ENCODE results near the gene ST7. TPM values are rescaled to one million over a fixed set of nuclear protein-coding genes. Genes with fewer than 3 reads are reported as not detected.

ST7 gene
- total and polyA plus RNA-seq, 2 experiments from 2014 or later, result 9.9 to 18.3 TPM

DNA sequence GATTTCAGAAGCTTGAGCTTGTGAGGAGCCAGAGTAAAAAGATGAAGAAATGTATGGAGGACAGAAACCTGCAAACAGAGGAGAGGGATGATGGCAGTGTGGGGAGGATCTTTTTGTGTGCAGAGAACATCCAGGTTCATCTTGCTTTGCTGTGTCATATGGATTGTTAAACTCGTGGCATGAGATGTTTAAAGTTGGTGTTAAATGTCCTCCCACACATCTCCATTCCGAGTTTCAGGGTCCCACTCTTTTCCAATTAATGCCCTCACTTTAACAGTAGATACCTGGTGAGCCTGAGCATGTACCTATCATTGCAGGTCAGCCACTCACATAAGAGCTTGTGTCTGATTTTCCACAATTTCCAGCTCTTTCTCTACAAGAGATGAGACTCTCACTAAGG is 147.7 kb downstream of the ST7 start:
- H3K9me3 Mint-ChIP-seq, result no peaks in the 10 kb centered on the region; the same call in 2 of the 3 replicates
- H3K4me2 ChIP-seq, result no peak overlapping the region
- TF ChIP-seq ZNF331 (CRISPR knock-in tag; IDR thresholded peaks at IDR 0.05; ENCODE audit: low read depth) (no peak), CREB1 (CRISPR knock-in tag; IDR thresholded peaks at IDR 0.05; ENCODE audit: low read depth) (no peak), REST (IDR thresholded peaks at IDR 0.05; ENCODE audit: unreplicated experiment) (no peak), EZH2phosphoT487 (IDR thresholded peaks at IDR 0.05; ENCODE audit: unreplicated experiment) (no peak)
- H3K9me2 ChIP-seq (ENCODE audit: insufficient read depth), result no peaks in the 10 kb centered on the region
- DNase-seq (ENCODE audit: low spot score) (no peak), ATAC-seq (no peak)
- no peak overlapping the region for H3K4me3 ChIP-seq
- no peak overlapping the region for H3K27ac ChIP-seq (ENCODE audit: low read depth)
- H3K4me1 Mint-ChIP-seq, result no peaks in the 10 kb centered on the region; the same call in 2 of the 3 replicates
- H3F3A ChIP-seq (replicated peaks; ENCODE audit: low read depth), result no peaks in the 10 kb centered on the region
- no peaks in the 10 kb centered on the region for H3K36me3 ChIP-seq (ENCODE audit: insufficient read depth)
- H3K79me2 ChIP-seq (replicated peaks; ENCODE audit: insufficient read depth), result no peaks in the 10 kb centered on the region
- H3K4me3 Mint-ChIP-seq, result no peak overlapping the region
- H2AFZ ChIP-seq, result no peak overlapping the region
- H4K20me1 ChIP-seq (replicated peaks; ENCODE audit: insufficient read depth), result no peaks in the 10 kb centered on the region
- H3K27ac Mint-ChIP-seq, result no peak overlapping the region
- H3K4me1 ChIP-seq (ENCODE audit: insufficient read depth), result 0 out of 2 replicates have a peak, but pooled peaks cover 5% of the 10 kb centered on the region
- H3K36me3 Mint-ChIP-seq (ENCODE audit: low read depth), result 0 out of 3 replicates have a peak, but pooled peaks cover 2% of the 10 kb centered on the region
- H3K27me3 ChIP-seq (ENCODE audit: insufficient read depth), result no peaks in the 10 kb centered on the region
- no peaks in the 10 kb centered on the region for H3K27me3 Mint-ChIP-seq (ENCODE audit: insufficient read depth, low read depth, poor library complexity)

GRCh38 chr7:117110480-117111315 is 157.4 kb downstream of the ST7 start:
- Histone ChIP-seq H2AFZ (no peak overlapping the region), H3F3A (replicated peaks; ENCODE audit: low read depth) (no peaks in the 10 kb centered on the region), H3K4me2 (no peak overlapping the region; the same call in 1 of the 2 replicates), H4K20me1 (replicated peaks; ENCODE audit: insufficient read depth) (no peaks in the 10 kb centered on the region), H3K36me3 (ENCODE audit: insufficient read depth) (peaks cover 7% of the 10 kb centered on the region; the same call in 1 of the 2 replicates), H3K4me3 (no peak overlapping the region), H3K79me2 (replicated peaks; ENCODE audit: insufficient read depth) (no peaks in the 10 kb centered on the region), H3K4me1 (ENCODE audit: insufficient read depth) (peaks cover 6% of the 10 kb centered on the region), H3K27ac (ENCODE audit: low read depth) (no peak overlapping the region), H3K27me3 (ENCODE audit: insufficient read depth) (no peaks in the 10 kb centered on the region), H3K9me2 (ENCODE audit: insufficient read depth) (no peaks in the 10 kb centered on the region)
- DNase-seq (ENCODE audit: low spot score) (no peak), ATAC-seq (peak; percentile 57)
- Mint-ChIP-seq H3K27me3 (ENCODE audit: insufficient read depth, low read depth, poor library complexity) (peaks cover 6% of the 10 kb centered on the region), H3K27ac (peak overlapping the region; percentile 71; the same call in 1 of the 2 replicates), H3K36me3 (ENCODE audit: low read depth) (peaks cover 14% of the 10 kb centered on the region; the same call in 2 of the 3 replicates), H3K4me1 (peaks cover 24% of the 10 kb centered on the region), H3K4me3 (no peak overlapping the region), H3K9me3 (peaks cover 12% of the 10 kb centered on the region; the same call in 2 of the 3 replicates)
- TF ChIP-seq NANOG (IDR thresholded peaks at IDR 0.05; ENCODE audit: borderline replicate concordance), result no peak
- no peak for TF ChIP-seq EZH2phosphoT487 (IDR thresholded peaks at IDR 0.05; ENCODE audit: unreplicated experiment)
- TF ChIP-seq, protein P1, sequence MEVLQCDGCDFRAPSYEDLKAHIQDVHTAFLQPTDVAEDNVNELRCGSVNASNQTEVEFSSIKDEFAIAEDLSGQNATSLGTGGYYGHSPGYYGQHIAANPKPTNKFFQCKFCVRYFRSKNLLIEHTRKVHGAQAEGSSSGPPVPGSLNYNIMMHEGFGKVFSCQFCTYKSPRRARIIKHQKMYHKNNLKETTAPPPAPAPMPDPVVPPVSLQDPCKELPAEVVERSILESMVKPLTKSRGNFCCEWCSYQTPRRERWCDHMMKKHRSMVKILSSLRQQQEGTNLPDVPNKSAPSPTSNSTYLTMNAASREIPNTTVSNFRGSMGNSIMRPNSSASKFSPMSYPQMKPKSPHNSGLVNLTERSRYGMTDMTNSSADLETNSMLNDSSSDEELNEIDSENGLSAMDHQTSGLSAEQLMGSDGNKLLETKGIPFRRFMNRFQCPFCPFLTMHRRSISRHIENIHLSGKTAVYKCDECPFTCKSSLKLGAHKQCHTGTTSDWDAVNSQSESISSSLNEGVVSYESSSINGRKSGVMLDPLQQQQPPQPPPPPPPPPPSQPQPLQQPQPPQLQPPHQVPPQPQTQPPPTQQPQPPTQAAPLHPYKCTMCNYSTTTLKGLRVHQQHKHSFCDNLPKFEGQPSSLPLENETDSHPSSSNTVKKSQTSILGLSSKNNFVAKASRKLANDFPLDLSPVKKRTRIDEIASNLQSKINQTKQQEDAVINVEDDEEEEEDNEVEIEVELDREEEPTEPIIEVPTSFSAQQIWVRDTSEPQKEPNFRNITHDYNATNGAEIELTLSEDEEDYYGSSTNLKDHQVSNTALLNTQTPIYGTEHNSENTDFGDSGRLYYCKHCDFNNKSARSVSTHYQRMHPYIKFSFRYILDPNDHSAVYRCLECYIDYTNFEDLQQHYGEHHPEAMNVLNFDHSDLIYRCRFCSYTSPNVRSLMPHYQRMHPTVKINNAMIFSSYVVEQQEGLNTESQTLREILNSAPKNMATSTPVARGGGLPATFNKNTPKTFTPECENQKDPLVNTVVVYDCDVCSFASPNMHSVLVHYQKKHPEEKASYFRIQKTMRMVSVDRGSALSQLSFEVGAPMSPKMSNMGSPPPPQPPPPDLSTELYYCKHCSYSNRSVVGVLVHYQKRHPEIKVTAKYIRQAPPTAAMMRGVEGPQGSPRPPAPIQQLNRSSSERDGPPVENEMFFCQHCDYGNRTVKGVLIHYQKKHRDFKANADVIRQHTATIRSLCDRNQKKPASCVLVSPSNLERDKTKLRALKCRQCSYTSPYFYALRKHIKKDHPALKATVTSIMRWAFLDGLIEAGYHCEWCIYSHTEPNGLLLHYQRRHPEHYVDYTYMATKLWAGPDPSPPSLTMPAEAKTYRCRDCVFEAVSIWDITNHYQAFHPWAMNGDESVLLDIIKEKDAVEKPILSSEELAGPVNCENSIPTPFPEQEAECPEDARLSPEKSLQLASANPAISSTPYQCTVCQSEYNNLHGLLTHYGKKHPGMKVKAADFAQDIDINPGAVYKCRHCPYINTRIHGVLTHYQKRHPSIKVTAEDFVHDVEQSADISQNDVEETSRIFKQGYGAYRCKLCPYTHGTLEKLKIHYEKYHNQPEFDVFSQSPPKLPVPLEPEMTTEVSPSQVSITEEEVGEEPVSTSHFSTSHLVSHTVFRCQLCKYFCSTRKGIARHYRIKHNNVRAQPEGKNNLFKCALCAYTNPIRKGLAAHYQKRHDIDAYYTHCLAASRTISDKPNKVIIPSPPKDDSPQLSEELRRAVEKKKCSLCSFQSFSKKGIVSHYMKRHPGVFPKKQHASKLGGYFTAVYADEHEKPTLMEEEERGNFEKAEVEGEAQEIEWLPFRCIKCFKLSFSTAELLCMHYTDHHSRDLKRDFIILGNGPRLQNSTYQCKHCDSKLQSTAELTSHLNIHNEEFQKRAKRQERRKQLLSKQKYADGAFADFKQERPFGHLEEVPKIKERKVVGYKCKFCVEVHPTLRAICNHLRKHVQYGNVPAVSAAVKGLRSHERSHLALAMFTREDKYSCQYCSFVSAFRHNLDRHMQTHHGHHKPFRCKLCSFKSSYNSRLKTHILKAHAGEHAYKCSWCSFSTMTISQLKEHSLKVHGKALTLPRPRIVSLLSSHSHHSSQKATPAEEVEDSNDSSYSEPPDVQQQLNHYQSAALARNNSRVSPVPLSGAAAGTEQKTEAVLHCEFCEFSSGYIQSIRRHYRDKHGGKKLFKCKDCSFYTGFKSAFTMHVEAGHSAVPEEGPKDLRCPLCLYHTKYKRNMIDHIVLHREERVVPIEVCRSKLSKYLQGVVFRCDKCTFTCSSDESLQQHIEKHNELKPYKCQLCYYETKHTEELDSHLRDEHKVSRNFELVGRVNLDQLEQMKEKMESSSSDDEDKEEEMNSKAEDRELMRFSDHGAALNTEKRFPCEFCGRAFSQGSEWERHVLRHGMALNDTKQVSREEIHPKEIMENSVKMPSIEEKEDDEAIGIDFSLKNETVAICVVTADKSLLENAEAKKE (CRISPR knock-in tag; IDR thresholded peaks at IDR 0.05), result no peak
- no peak for TF ChIP-seq ZNF331 (CRISPR knock-in tag; IDR thresholded peaks at IDR 0.05; ENCODE audit: low read depth)
- TF ChIP-seq POLR2AphosphoS5 (IDR thresholded peaks at IDR 0.05; ENCODE audit: low read depth), result no peak
- TF ChIP-seq JUNB (IDR thresholded peaks at IDR 0.05; ENCODE audit: unreplicated experiment), result no peak
- no peak for TF ChIP-seq CREB1 (CRISPR knock-in tag; IDR thresholded peaks at IDR 0.05; ENCODE audit: low read depth)
- TF ChIP-seq, protein P2, sequence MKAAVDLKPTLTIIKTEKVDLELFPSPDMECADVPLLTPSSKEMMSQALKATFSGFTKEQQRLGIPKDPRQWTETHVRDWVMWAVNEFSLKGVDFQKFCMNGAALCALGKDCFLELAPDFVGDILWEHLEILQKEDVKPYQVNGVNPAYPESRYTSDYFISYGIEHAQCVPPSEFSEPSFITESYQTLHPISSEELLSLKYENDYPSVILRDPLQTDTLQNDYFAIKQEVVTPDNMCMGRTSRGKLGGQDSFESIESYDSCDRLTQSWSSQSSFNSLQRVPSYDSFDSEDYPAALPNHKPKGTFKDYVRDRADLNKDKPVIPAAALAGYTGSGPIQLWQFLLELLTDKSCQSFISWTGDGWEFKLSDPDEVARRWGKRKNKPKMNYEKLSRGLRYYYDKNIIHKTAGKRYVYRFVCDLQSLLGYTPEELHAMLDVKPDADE (IDR thresholded peaks at IDR 0.05), result no peak
